Chondrocyte (in vitro differentiated cells): ENCODE data around the gene C5orf52. TPM values are rescaled to one million over a fixed set of nuclear protein-coding genes. Genes with fewer than 3 reads are reported as not detected.
"Not testable (repeated sequence)": the region's sequence is repeated elsewhere in the genome, so short reads cannot be mapped to it uniquely, and the experiment has no call there.

Source experiments
- DNase-seq: peaks from one replicate; pipeline ENCODE4 v3.0.0; 2021; ENCODE audit warnings: mixed read lengths, low spot score
- H3K27ac Mint-ChIP-seq: one replicate; pipeline ENCODE4 v1.8.0; 2021; ENCODE audit warnings: mild to moderate bottlenecking, moderate library complexity, mixed read lengths; ENCODE audit not compliant: unreplicated experiment
- H3K27me3 Mint-ChIP-seq: 2 replicates; pipeline ENCODE4 v1.8.0; 2021; ENCODE audit warnings: low read depth, mixed read lengths
- H3K36me3 Mint-ChIP-seq: 2 replicates; pipeline ENCODE4 v1.8.0; 2021; ENCODE audit warnings: low read depth, mixed read lengths
- H3K4me1 Mint-ChIP-seq: 2 replicates; pipeline ENCODE4 v1.8.0; 2021; ENCODE audit warnings: low read depth, mild to moderate bottlenecking, mixed read lengths
- H3K4me3 Mint-ChIP-seq: one replicate; pipeline ENCODE4 v1.8.0; 2021; ENCODE audit warnings: mild to moderate bottlenecking, moderate library complexity, mixed read lengths; ENCODE audit not compliant: unreplicated experiment
- H3K9me3 Mint-ChIP-seq: 2 replicates; pipeline ENCODE4 v1.8.0; 2021; ENCODE audit warnings: low read depth, mixed read lengths
- CTCF ChIP-seq: fragments of 200-600 bp; sonication (generic); IDR thresholded peaks from 2 replicates; pipeline ENCODE4 v1.5.0; 2021; ENCODE audit warnings: antibody characterized with exemption, mild to moderate bottlenecking, moderate library complexity
- total RNA-seq: library from RNA; stranded (reverse); gene quantifications from 3 replicates; pipeline ENCODE4 v1.2.1, GENCODE V29; 2021

The C5orf52 gene
- total RNA-seq, 1 donor from 2014 or later: not detected

GRCh38 chr5:157669701-157670097 lies 1.6 kb upstream of the C5orf52 start:
- peaks cover 13% of the 10 kb centered on the region for H3K4me1 Mint-ChIP-seq
- TF ChIP-seq CTCF: no peak
- H3K27me3 Mint-ChIP-seq: peaks cover 2% of the 10 kb centered on the region
- DNase-seq: no peak
- H3K27ac Mint-ChIP-seq: no peak overlapping the region
- no peaks in the 10 kb centered on the region for H3K36me3 Mint-ChIP-seq
- no peak overlapping the region for H3K4me3 Mint-ChIP-seq
- H3K9me3 Mint-ChIP-seq: peaks cover under 1% of the 10 kb centered on the region

GRCh38 chr5:157671592-157672330 lies 428 bp downstream of the C5orf52 start:
- Mint-ChIP-seq H3K27me3 (peaks cover 2% of the 10 kb centered on the region), H3K36me3 (no peaks in the 10 kb centered on the region), H3K27ac (no peak overlapping the region)

GRCh38 chr5:157672976-157673375 lies 1.6 kb downstream of the C5orf52 start:
- TF ChIP-seq CTCF: no peak
- DNase-seq: no peak
- Mint-ChIP-seq H3K4me1 (peaks cover 13% of the 10 kb centered on the region), H3K36me3 (no peaks in the 10 kb centered on the region), H3K4me3 (no peak overlapping the region), H3K27ac (no peak overlapping the region), H3K9me3 (no peaks in the 10 kb centered on the region), H3K27me3 (peaks cover 2% of the 10 kb centered on the region)

More at GRCh38 chr5:157671592-157672330, 428 bp downstream of the C5orf52 start:
- no peak for DNase-seq
- no peak for TF ChIP-seq CTCF
- H3K9me3 Mint-ChIP-seq: no peaks in the 10 kb centered on the region
- peaks cover 13% of the 10 kb centered on the region for H3K4me1 Mint-ChIP-seq
- peak overlapping the region; percentile 86 for H3K4me3 Mint-ChIP-seq

- DNase-seq, H3K27ac Mint-ChIP-seq, H3K4me3 Mint-ChIP-seq, H3K27me3 Mint-ChIP-seq, H3K36me3 Mint-ChIP-seq, H3K9me3 Mint-ChIP-seq: not testable (repeated sequence)
- peaks cover 13% of the 10 kb centered on the region for H3K4me1 Mint-ChIP-seq
Measured at GRCh38 chr5:157674351-157674750, 3.0 kb downstream of the C5orf52 start.

GRCh38 chr5:157677931-157678330 lies 6.6 kb downstream of the C5orf52 start:
- no peaks in the 10 kb centered on the region for H3K4me1 Mint-ChIP-seq
- no peak overlapping the region for H3K4me3 Mint-ChIP-seq
- no peak for TF ChIP-seq CTCF
- no peaks in the 10 kb centered on the region for H3K36me3 Mint-ChIP-seq
- no peaks in the 10 kb centered on the region for H3K9me3 Mint-ChIP-seq
- no peaks in the 10 kb centered on the region for H3K27me3 Mint-ChIP-seq
- no peak overlapping the region for H3K27ac Mint-ChIP-seq
- no peak for DNase-seq

GRCh38 chr5:157679801-157680200 lies 8.5 kb downstream of the C5orf52 start:
- no peak for TF ChIP-seq CTCF
- Mint-ChIP-seq H3K27me3 (no peaks in the 10 kb centered on the region), H3K36me3 (no peaks in the 10 kb centered on the region), H3K4me1 (no peaks in the 10 kb centered on the region), H3K4me3 (no peak overlapping the region), H3K27ac (no peak overlapping the region), H3K9me3 (no peaks in the 10 kb centered on the region)
- no peak for DNase-seq
